Heart left ventricle (tissue), 16 donors: ENCODE results near the gene AP5M1. TPM values are rescaled to one million over a fixed set of nuclear protein-coding genes. Genes with fewer than 3 reads are reported as not detected.
"Not testable (repeated sequence)": the region's sequence is repeated elsewhere in the genome, so short reads cannot be mapped to it uniquely, and the experiment has no call there.

ENCODE experiments used
- ATAC-seq, 4 donors: fragments of 200-7000 bp; cut with Tn5 transposase; one replicate each; pipeline ENCODE4 v1.9.1; 2020 to 2022; ENCODE audit warnings: moderate library complexity in 4 of 4, mild to moderate bottlenecking in 3 of 4, moderate number of reproducible peaks in 1 of 4
- DNase-seq, 5 donors: peaks; one replicate each; pipeline ENCODE4 v3.0.0-alpha.2; 2020
- H3K27ac ChIP-seq, 12 donors: fragments of 200-600 bp; sonication (generic) in 4 of 12; one replicate each; pipeline versions ENCODE4 v1.5.0 to v1.8.0; 2016 to 2022; ENCODE audit warnings: mild to moderate bottlenecking in 2 of 12
- H3K27me3 ChIP-seq, 9 donors: fragments of 200-600 bp; sonication (generic) in 2 of 9; one replicate each; pipeline versions ENCODE4 v1.5.1 to v1.8.0; 2016 to 2022; ENCODE audit warnings: mild to moderate bottlenecking in 3 of 9
- H3K36me3 ChIP-seq, 9 donors: fragments of 200-600 bp; sonication (generic) in 2 of 9; one replicate each; pipeline versions ENCODE4 v1.5.0 to v1.8.0; 2018 to 2022; ENCODE audit warnings: mild to moderate bottlenecking in 2 of 9
- H3K4me1 ChIP-seq, 12 donors: fragments of 200-600 bp; sonication (generic) in 4 of 12; one replicate each; pipeline versions ENCODE4 v1.5.0 to v1.8.0; 2016 to 2022; ENCODE audit warnings: mild to moderate bottlenecking in 3 of 12
- H3K4me3 ChIP-seq, 12 donors: fragments of 200-600 bp; sonication (generic) in 4 of 12; one replicate each; pipeline versions ENCODE4 v1.5.0 to v1.8.0; 2017 to 2022; ENCODE audit warnings: mild to moderate bottlenecking in 9 of 12, moderate library complexity in 4 of 12
- H3K9me3 ChIP-seq, 12 donors: fragments of 200-600 bp; sonication (generic) in 4 of 12; one replicate each; pipeline versions ENCODE4 v1.5.0 to v1.8.0; 2016 to 2022; ENCODE audit warnings: mild to moderate bottlenecking in 1 of 12
- POLR2A ChIP-seq, 2 donors: fragments of 450-650 bp; IDR thresholded peaks; one replicate each; pipeline ENCODE4 v1.6.1; 2017; ENCODE audit warnings: antibody characterized with exemption in 2 of 2, mild to moderate bottlenecking in 2 of 2, moderate library complexity in 2 of 2
- WGBS, 4 donors: extraction: QIAGEN DNeasy Blood & Tissue Kit in 2 of 4; methylation state at CpG; one replicate each; pipeline versions ENCODE4 v1.1.5 to v1.1.7; 2013 to 2018; 5-methylcytosine and 5-hydroxymethylcytosine counted together
- intact Hi-C, 10 donors: fragments of 100-400 bp; cut with DNase I; formaldehyde crosslinking; loops; one replicate each; pipeline versions ENCODE4 v1.11.1 to v1.14.2; 2022
- polyA plus RNA-seq, 2 donors: library from polyadenylated mRNA; stranded (reverse); fragments of 200-250 nt; gene quantifications; one replicate each; pipeline ENCODE4 v1.2.3, GENCODE V29; 2013
- total RNA-seq, 9 donors: library from RNA; depleted of rRNA in 2 of 9; stranded (reverse); fragments of >200 nt in 2 of 9; fragmentation: NEBNext Ultra II Directional in 3 of 9; extraction: Animal tissue kit (Norgen Biotek cat#: 25700) in 3 of 9; gene quantifications; one replicate each; pipeline versions ENCODE4 v1.1.0 to v1.2.4, GENCODE V29; 2016 to 2023
- TF ChIP-seq, protein P1 (sequence below), 12 donors: fragments of 200-600 bp; sonication (generic) in 4 of 12; IDR thresholded peaks; one replicate each; pipeline versions ENCODE4 v1.5.0 to v1.8.0; 2018 to 2022; ENCODE audit warnings: antibody characterized with exemption in 12 of 12, mild to moderate bottlenecking in 5 of 12
- donor health status: ischemic (EF 13 %, LVEDD 7.1; RV severe dilation, severe dysfunction).
- donor health status: healthy with polysubstance abuse.
- donor health status: DM: no; HTN: yes; CAD: no.
- donor health status: DM: no; HTN: no; CAD: no.
- donor health status: ischemic (EF 25% LVEDD 6.9; RV normal size, moderate dysfunction).
- donor health status: ischemic (EF 25% LVEDD 5.7; RV mildly dilated, moderate dysfunction).
- donor health status: healthy.
- donor health status: DM: yes; HTN: yes; CAD: no.
- donor health status: ischemic (EF 35%, LVEDD 5.7; RV mildly dilated, moderate dysfunction).
- donor health status: nonischemic (EF 11% LVEDD 7.7; RV severe dilation, severe dysfunction).
- donor health status: DM: yes; HTN: yes; CAD: no.
- donor health status: PGD.
- donor health status: ischemic (EF 29% LVEDD 5.4; RV normal size, mild dysfunction).
- donor health status: nonischemic (EF 23%, LVEDD 6.1; RV moderate dilation, normal function).

The AP5M1 gene
- total and polyA plus RNA-seq, 11 donors = 5.8 to 58.1 (median 39.7) TPM

DNA sequence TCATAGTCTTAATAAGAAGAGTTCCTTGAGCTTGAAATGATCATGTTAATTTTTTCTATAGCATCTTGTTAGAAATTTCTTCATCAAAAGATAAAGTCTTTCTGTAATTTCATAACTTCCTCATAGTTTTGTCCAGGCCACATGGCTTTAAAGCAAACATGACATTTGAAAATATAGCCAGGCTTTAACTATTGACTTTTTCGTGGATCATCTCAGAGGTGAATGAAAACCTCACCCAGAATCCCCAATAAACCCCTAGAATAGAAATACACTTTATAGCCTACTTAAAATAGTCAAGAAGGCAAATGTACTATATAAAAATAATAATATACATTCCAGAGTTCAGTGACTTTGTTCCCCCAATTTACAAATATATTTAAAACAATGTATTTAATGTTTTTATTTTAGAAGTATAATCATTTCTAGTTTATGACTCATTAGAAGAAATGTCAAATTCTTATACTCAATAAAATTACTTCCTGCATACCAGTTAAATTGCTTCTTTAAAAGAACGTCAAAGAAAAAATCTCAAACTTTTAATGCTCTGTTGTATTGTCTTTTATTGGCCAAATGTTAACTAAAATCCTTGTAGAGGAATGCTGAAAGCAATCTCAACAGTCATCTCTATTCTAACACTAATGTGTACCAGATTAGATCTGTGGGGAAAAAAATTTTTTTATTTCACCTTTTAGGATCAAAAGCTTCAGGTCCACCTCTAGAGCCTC is 21.7 kb upstream of the AP5M1 start:
- WGBS, 4 donors = 81 to 87% (median 83%) methylated on average over 2 of the region's 2 CpGs
- no peak for DNase-seq
- intact Hi-C loops = loop anchor here in 1 of 10 donors (2.0 kb wide), 1 partner anchor 18 kb away; no protein-coding TSS in a partner anchor
- no peak for ATAC-seq
- Histone ChIP-seq H3K27me3 (no peaks in the 10 kb centered on the region), H3K9me3 (no peaks in the 10 kb centered on the region), H3K27ac (no peak overlapping the region), H3K36me3 (peaks cover 0 to 47% (median 23%) of the 10 kb centered on the region in 9 donors), H3K4me1 (peaks cover 0 to 7% (median 0%) of the 10 kb centered on the region in 12 donors), H3K4me3 (no peak overlapping the region)
- no peak for TF ChIP-seq POLR2A (IDR thresholded peaks at IDR 0.05)
- TF ChIP-seq, protein P1, sequence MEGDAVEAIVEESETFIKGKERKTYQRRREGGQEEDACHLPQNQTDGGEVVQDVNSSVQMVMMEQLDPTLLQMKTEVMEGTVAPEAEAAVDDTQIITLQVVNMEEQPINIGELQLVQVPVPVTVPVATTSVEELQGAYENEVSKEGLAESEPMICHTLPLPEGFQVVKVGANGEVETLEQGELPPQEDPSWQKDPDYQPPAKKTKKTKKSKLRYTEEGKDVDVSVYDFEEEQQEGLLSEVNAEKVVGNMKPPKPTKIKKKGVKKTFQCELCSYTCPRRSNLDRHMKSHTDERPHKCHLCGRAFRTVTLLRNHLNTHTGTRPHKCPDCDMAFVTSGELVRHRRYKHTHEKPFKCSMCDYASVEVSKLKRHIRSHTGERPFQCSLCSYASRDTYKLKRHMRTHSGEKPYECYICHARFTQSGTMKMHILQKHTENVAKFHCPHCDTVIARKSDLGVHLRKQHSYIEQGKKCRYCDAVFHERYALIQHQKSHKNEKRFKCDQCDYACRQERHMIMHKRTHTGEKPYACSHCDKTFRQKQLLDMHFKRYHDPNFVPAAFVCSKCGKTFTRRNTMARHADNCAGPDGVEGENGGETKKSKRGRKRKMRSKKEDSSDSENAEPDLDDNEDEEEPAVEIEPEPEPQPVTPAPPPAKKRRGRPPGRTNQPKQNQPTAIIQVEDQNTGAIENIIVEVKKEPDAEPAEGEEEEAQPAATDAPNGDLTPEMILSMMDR (IDR thresholded peaks at IDR 0.05) = no peak

DNA sequence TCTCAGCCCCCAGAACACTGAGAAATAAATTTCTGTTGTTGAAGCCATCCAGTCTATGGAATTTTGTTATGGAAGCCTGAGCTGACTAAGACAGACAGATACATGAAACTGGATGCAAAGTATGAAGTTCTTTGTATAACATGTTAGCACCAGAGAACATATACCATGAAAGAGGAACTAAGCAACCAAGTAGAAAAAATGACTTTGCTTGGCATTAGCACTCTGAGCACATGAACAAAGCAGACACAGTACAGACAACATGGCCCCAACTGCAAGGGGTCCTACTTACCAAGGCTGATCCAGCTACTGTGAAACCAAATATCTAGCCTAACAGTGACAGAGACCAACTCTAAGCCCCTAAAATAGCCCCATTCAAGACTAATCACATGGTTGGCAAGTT is 13.9 kb upstream of the AP5M1 start:
- DNase-seq = no peak
- ATAC-seq = no peak
- TF ChIP-seq, protein P1 (IDR thresholded peaks at IDR 0.05) = no peak
- TF ChIP-seq POLR2A (IDR thresholded peaks at IDR 0.05) = no peak

DNA sequence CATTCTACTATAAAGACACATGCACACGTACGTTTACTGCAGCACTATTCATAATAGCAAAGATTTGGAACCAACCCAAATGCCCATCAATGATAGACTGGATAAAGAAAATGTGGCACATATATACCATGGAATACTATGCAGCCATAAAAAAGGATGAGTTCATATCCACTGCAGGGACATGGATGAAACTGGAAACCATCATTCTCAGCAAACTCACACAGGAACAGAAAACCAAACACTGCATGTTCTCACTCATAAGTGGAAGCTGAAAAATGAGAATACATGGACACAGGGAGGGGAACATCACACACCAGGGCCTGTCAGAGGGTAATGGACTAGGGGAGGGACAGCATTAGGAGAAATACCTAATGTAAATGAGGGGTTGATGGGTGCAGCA is 10.6 kb upstream of the AP5M1 start:
- H3K4me1 ChIP-seq, H3K9me3 ChIP-seq, H3K36me3 ChIP-seq, H3K27ac ChIP-seq, intact Hi-C loops, H3K27me3 ChIP-seq, DNase-seq, ATAC-seq, H3K4me3 ChIP-seq: not testable (repeated sequence)
- 87 to 100% (median 90%) methylated on average over 2 of the region's 2 CpGs for WGBS, 4 donors

More for the DNA sequence above, 13.9 kb upstream of the AP5M1 start:
- H3K36me3 ChIP-seq = no peaks in the 10 kb centered on the region
- no peak overlapping the region for H3K27ac ChIP-seq
- intact Hi-C loops = no loop called here
- H3K27me3 ChIP-seq = no peaks in the 10 kb centered on the region
- H3K4me1 ChIP-seq = peaks cover 0 to 11% (median 0%) of the 10 kb centered on the region in 12 donors
- peaks cover 0 to 6% (median 0%) of the 10 kb centered on the region in 12 donors for H3K9me3 ChIP-seq
- H3K4me3 ChIP-seq = no peak overlapping the region

DNA sequence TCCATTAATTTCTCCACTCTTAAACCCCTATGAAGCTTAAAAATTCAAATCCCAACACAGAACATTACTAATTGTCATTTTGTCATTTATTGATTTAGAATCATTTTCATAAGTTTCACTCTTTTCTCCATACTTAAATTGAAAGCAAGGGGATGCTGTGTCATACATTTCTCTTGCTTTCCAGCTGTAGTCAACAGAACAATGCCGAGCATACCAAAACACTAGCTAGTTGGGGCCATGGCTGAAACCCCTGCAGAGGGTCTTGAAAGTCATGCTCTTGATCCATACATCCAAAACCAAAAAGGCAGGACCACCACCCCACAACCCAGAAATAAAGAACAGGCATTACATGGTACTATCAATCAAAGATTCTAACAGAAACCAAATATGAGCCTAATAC is 9.1 kb upstream of the AP5M1 start:
- H3K27me3 ChIP-seq = no peaks in the 10 kb centered on the region
- TF ChIP-seq, protein P1 (IDR thresholded peaks at IDR 0.05) = no peak
- TF ChIP-seq POLR2A (IDR thresholded peaks at IDR 0.05) = no peak
- intact Hi-C loops = loop anchor here in 1 of 10 donors (10.0 kb wide), 1 partner anchor 135 kb away; the partner anchor contains the start of gene NAA30
- H3K27ac ChIP-seq = no peak overlapping the region
- DNase-seq (no peak), ATAC-seq (no peak)
- 89 to 95% (median 91%) methylated on average over 1 of the region's 1 CpG for WGBS, 4 donors
- no peak overlapping the region for H3K4me3 ChIP-seq
- peaks cover 0 to 9% (median 0%) of the 10 kb centered on the region in 12 donors for H3K4me1 ChIP-seq
- no peaks in the 10 kb centered on the region for H3K36me3 ChIP-seq
- peaks cover 0 to 6% (median 0%) of the 10 kb centered on the region in 12 donors for H3K9me3 ChIP-seq
